ENCODE data around the gene PARD3B. TPM values are rescaled to one million over a fixed set of nuclear protein-coding genes. Genes with fewer than 3 reads are reported as not detected.

PARD3B gene
- total and polyA plus RNA-seq, 10 of the 15 experiments (the other 5 are each of a cell fraction or from before 2014, with no cell fraction given) = 0.01 to 0.54 (median 0.07) TPM; not detected in 7

GRCh38 chr2:205543937-205544702 is 998.8 kb downstream of the PARD3B start (continued):
- no peak for TF ChIP-seq ZNF592 (IDR thresholded peaks at IDR 0.05)
- TF ChIP-seq ZBTB4 (CRISPR knock-in tag; IDR thresholded peaks at IDR 0.05) = no peak
- no peak for TF ChIP-seq KAT2A (conservative IDR thresholded peaks at IDR 0.05; ENCODE audit: control insufficient read depth, low read depth, low read length)
- TF ChIP-seq CUX1 (IDR thresholded peaks at IDR 0.05; ENCODE audit: insufficient replicate concordance, low read depth, low read length) = no peak
- TF ChIP-seq ZBTB11 (CRISPR knock-in tag; IDR thresholded peaks at IDR 0.05) = no peak
- no peak for TF ChIP-seq CREM (IDR thresholded peaks at IDR 0.05; ENCODE audit: low read depth)
- TF ChIP-seq ZSCAN29 (IDR thresholded peaks at IDR 0.05) = no peak
